K562 (cell line): Measurements from ENCODE around the gene CALR3. TPM values are rescaled to one million over a fixed set of nuclear protein-coding genes. Genes with fewer than 3 reads are reported as not detected.

Experiments used
- ATAC-seq: fragments of 200-7000 bp; cut with Tn5 transposase; 3 replicates; pipeline ENCODE4 v1.9.1; 2020; ENCODE audit warnings: moderate library complexity
- BruUV-seq: library from RNA; stranded (reverse); fragments of 400-500 nt; replicated peaks from 2 replicates; lab custom pipeline; 2021; lab: Mats Ljungman, UMichigan
- CTCF ChIA-PET: fragments of 300-600 bp; formaldehyde crosslinking; extraction: SDS; loops from one replicate; lab custom pipeline; 2021; ENCODE audit warnings: low intra/inter-chr PET ratio; lab: Yijun Ruan, JAX
- POLR2A ChIA-PET: fragments of 300-600, 350-650 bp; sonication (Branson Sonifier 250); formaldehyde crosslinking; extraction: SDS; loops from one replicate; lab custom pipeline; 2021; ENCODE audit warnings: antibody characterized with exemption, inconsistent platforms; lab: Yijun Ruan, JAX
- DNase-seq, 4 experiments: peaks; one replicate each; pipeline versions ENCODE4 v3.0.0 to v3.0.0-alpha.2; 2011 to 2018; ENCODE audit warnings: low spot score in 3 of 4, mixed read lengths in 3 of 4; ENCODE audit errors: extremely low read depth in 1 of 4
- FAIRE-seq: peaks from 2 replicates; lab custom pipeline; 2011; peaks lifted over from hg19 to GRCh38; lab: Jason Lieb, UNC
- H2AFZ ChIP-seq: 2 replicates; pipeline ENCODE4 v1.6.0; 2011; ENCODE audit warnings: low read depth, low read length, control low read depth, inconsistent platforms
- H3K27ac ChIP-seq: fragments of 200-600 bp; 3 replicates; pipeline ENCODE4 v1.8.0; 2011; ENCODE audit warnings: low read depth, mild to moderate bottlenecking, control low read depth, inconsistent platforms, low read length, moderate library complexity, mixed read lengths; ENCODE audit errors: extremely low read depth
- H3K27me3 ChIP-seq, 2 experiments: fragments of 300-600 bp in 1 of 2; 2 replicates in 1 of 2; 3 replicates in 1 of 2; pipeline versions ENCODE4 v1.6.0 to v1.8.0; 2011; ENCODE audit warnings: inconsistent platforms in 2 of 2, low read length in 2 of 2, mild to moderate bottlenecking in 1 of 2, mixed read lengths in 1 of 2, moderate library complexity in 1 of 2; ENCODE audit not compliant: control insufficient read depth in 2 of 2, insufficient read depth in 2 of 2
- H3K36me3 ChIP-seq: fragments of 300-600 bp; 3 replicates; pipeline ENCODE4 v1.8.0; 2011; ENCODE audit warnings: mild to moderate bottlenecking, low read length, inconsistent platforms; ENCODE audit not compliant: control insufficient read depth, insufficient read depth
- H3K4me1 ChIP-seq, 2 experiments: fragments of 200-600 bp in 1 of 2; replicated peaks in 1 of 2; 2 replicates in 1 of 2; 3 replicates in 1 of 2; pipeline versions ENCODE4 v1.5.1 to v1.8.0; 2011; ENCODE audit warnings: inconsistent platforms in 2 of 2, low read length in 2 of 2, mild to moderate bottlenecking in 1 of 2, mixed read lengths in 1 of 2, moderate library complexity in 1 of 2; ENCODE audit not compliant: control insufficient read depth in 2 of 2, insufficient read depth in 2 of 2
- H3K4me2 ChIP-seq: 2 replicates; pipeline ENCODE4 v1.6.1; 2011; ENCODE audit warnings: low read length, control low read depth, inconsistent platforms, mixed read lengths; ENCODE audit not compliant: insufficient read depth
- H3K4me3 ChIP-seq: fragments of 200-600 bp; sonication (generic), shearing (Covaris generic); 2 replicates; pipeline ENCODE4 v1.5.1; 2016; ENCODE audit warnings: control low read depth, inconsistent platforms
- H3K79me2 ChIP-seq: fragments of 200-600 bp; 3 replicates; pipeline ENCODE4 v1.8.0; 2011; ENCODE audit warnings: low read length, inconsistent platforms; ENCODE audit not compliant: control insufficient read depth, insufficient read depth
- H3K9ac ChIP-seq, 2 experiments: 2 replicates each; pipeline versions ENCODE4 v1.6.0 to v1.6.1; 2011; ENCODE audit warnings: low read depth in 2 of 2, low read length in 2 of 2, control low read depth in 1 of 2, inconsistent platforms in 1 of 2, mild to moderate bottlenecking in 1 of 2, mixed read lengths in 1 of 2; ENCODE audit not compliant: insufficient read depth in 1 of 2
- H3K9me1 ChIP-seq: one replicate; pipeline ENCODE4 v1.6.0; 2011; ENCODE audit warnings: inconsistent platforms, mild to moderate bottlenecking, low read length, moderate library complexity; ENCODE audit not compliant: control insufficient read depth, insufficient read depth
- H3K9me3 ChIP-seq: replicated peaks from 2 replicates; pipeline ENCODE4 v1.5.1; 2011; ENCODE audit warnings: low read depth, low read length, inconsistent platforms; ENCODE audit not compliant: control insufficient read depth, insufficient read depth
- H4K20me1 ChIP-seq: replicated peaks from 2 replicates; pipeline ENCODE4 v1.6.1; 2011; ENCODE audit warnings: low read length, inconsistent platforms, mixed read lengths; ENCODE audit not compliant: control insufficient read depth, insufficient read depth
- CBX8 ChIP-seq: fragments of 200-600 bp; sonication (generic); IDR thresholded peaks from 2 replicates; pipeline ENCODE4 v1.6.1; 2012; ENCODE audit warnings: borderline replicate concordance, mixed run types, low read depth, mild to moderate bottlenecking, moderate library complexity, mixed read lengths, low read length, control low read depth, inconsistent platforms; ENCODE audit not compliant: poor library complexity, severe bottlenecking; ENCODE audit errors: extremely low read depth
- CREBBP ChIP-seq: IDR thresholded peaks from one replicate; pipeline ENCODE4 v1.6.1; 2012; ENCODE audit warnings: low read depth, mild to moderate bottlenecking, control low read depth, inconsistent platforms, low read length
- EGR1 ChIP-seq: fragments of 450-650 bp; conservative IDR thresholded peaks from 2 replicates; pipeline ENCODE4 v1.6.1; 2017; ENCODE audit warnings: mild to moderate bottlenecking
- MYC ChIP-seq, 2 experiments: fragments of 250-450 bp in 1 of 2; sonication (Bioruptor Pico) in 1 of 2; IDR thresholded peaks; 2 replicates each; pipeline versions ENCODE4 v1.5.1 to v1.6.1; 2012 to 2021; ENCODE audit warnings: low read depth in 2 of 2, borderline replicate concordance in 1 of 2, improper control_type of control experiment in 1 of 2, low read length in 1 of 2, mild to moderate bottlenecking in 1 of 2, moderate library complexity in 1 of 2
- POLR2G ChIP-seq: fragments of 200-400 bp; formaldehyde crosslinking; IDR thresholded peaks from 2 replicates; pipeline ENCODE4 v1.6.1; 2017; ENCODE audit warnings: low read depth, mild to moderate bottlenecking, antibody characterized with exemption, low read length, moderate library complexity
- RAD21 ChIP-seq, 2 experiments: fragments of 250-450 bp in 1 of 2; fragments of 450-650 bp in 1 of 2; sonication (Bioruptor Pico) in 1 of 2; formaldehyde crosslinking in 1 of 2; IDR thresholded peaks in 1 of 2; conservative IDR thresholded peaks in 1 of 2; 2 replicates each; pipeline versions ENCODE4 v1.4.0 to v1.8.0; 2020 to 2022; ENCODE audit warnings: mild to moderate bottlenecking in 2 of 2, moderate library complexity in 1 of 2
- RBFOX2 ChIP-seq: fragments of 200-400 bp; formaldehyde crosslinking; IDR thresholded peaks from 2 replicates; pipeline ENCODE4 v1.6.1; 2017; ENCODE audit warnings: low read depth, mild to moderate bottlenecking, low read length, moderate library complexity
- RNF2 ChIP-seq: sonication (generic); IDR thresholded peaks from 2 replicates; pipeline ENCODE4 v1.6.1; 2016
- SIN3B ChIP-seq: fragments of 450-650 bp; IDR thresholded peaks from 2 replicates; pipeline ENCODE4 v1.6.1; 2017; ENCODE audit warnings: low read depth, mild to moderate bottlenecking, moderate library complexity
- SREBF1 ChIP-seq: fragments of 150-350 bp; IDR thresholded peaks from 2 replicates; pipeline ENCODE4 v1.6.1; 2014; ENCODE audit warnings: antibody characterized with exemption, low read depth, low read length, borderline replicate concordance
- SRSF1 ChIP-seq: fragments of 200-400 bp; formaldehyde crosslinking; IDR thresholded peaks from 2 replicates; pipeline ENCODE4 v1.6.1; 2017; ENCODE audit warnings: mild to moderate bottlenecking, low read depth, low read length, moderate library complexity
- TCF7 ChIP-seq: sonication (generic); IDR thresholded peaks from 2 replicates; pipeline ENCODE4 v1.6.1; 2016; ENCODE audit warnings: antibody characterized with exemption, borderline replicate concordance
- ZBTB7A ChIP-seq: IDR thresholded peaks from 2 replicates; pipeline ENCODE4 v1.6.1; 2011; ENCODE audit warnings: low read depth, mild to moderate bottlenecking, low read length, moderate library complexity, borderline replicate concordance; ENCODE audit not compliant: control insufficient read depth
- ZNF124 ChIP-seq: sonication (generic); formaldehyde crosslinking; IDR thresholded peaks from 2 replicates; pipeline ENCODE4 v1.8.1; 2022; ENCODE audit warnings: missing genetic modification reagents
- ZSCAN29 ChIP-seq: fragments of 450-650 bp; IDR thresholded peaks from 2 replicates; pipeline ENCODE4 v1.6.1; 2017
- WGBS: fragments of 100-300 bp; shearing (Covaris generic); methylation state at CpG from one replicate; pipeline ENCODE4 v1.1.6; 2016; ENCODE audit warnings: low coverage, mixed read lengths; ENCODE audit not compliant: insufficient coverage; ENCODE audit errors: missing lambda C conversion rate; 5-methylcytosine and 5-hydroxymethylcytosine counted together
- in situ Hi-C: fragments of 300-500 bp; cut with MboI; formaldehyde crosslinking; loops from 4 replicates; pipeline ENCODE4 v1.15.0; 2018; ENCODE audit warnings: inconsistent platforms, mixed read lengths
- intact Hi-C: fragments of 100-400 bp; cut with micrococcal nuclease; formaldehyde crosslinking; loops from 2 replicates; pipeline ENCODE4 v1.14.2; 2022
- polyA plus RNA-seq, 8 experiments: library from polyadenylated mRNA; depleted of rRNA in 4 of 8; stranded (reverse) in 5 of 8; unstranded in 3 of 8; fragments of >200 nt; fragmentation: Nextera tagmentation in 2 of 8; fragmentation: Illumina TruSeq in 1 of 8; extraction: Ambion mirVana in 2 of 8; extraction: Trizol in 1 of 8; gene quantifications; 2 replicates each; pipeline versions ENCODE4 v1.2.1 to v1.2.3, GENCODE V29; 2011 to 2014; ENCODE audit warnings: inconsistent platforms in 1 of 8, missing spikeins in 1 of 8
- total RNA-seq, 7 experiments: library from RNA; depleted of rRNA in 6 of 7; stranded (reverse); fragments of >200 nt in 6 of 7; fragmentation: Illumina TruSeq in 2 of 7; extraction: Trizol in 2 of 7; gene quantifications; 2 replicates each; pipeline versions ENCODE4 v1.2.1 to v1.2.3, GENCODE V29; 2011 to 2021; ENCODE audit warnings: low replicate concordance in 1 of 7

CALR3 gene
- total and polyA plus RNA-seq, 9 of the 15 experiments (the other 6 are each of a cell fraction or from before 2014, with no cell fraction given), result 0.15 to 0.41 (median 0.22) TPM; not detected in 4

- TF ChIP-seq SREBF1 (no peak), ZSCAN29 (no peak), CBX8 (no peak)
Measured at GRCh38 chr19:16536130-16536529, 40.2 kb upstream of the CALR3 start (continued).

- Histone ChIP-seq H4K20me1 (peaks cover 27% of the 10 kb centered on the region), H2AFZ (no peak overlapping the region), H3K4me2 (no peak overlapping the region), H3K36me3 (peaks cover 97% of the 10 kb centered on the region), H3K4me1 (peaks cover 0 to 17% of the 10 kb centered on the region in 2 experiments; a peak in 2 of 5 replicates), H3K9me1 (peaks cover 6% of the 10 kb centered on the region), H3K27ac (no peak overlapping the region), H3K79me2 (peaks cover 46% of the 10 kb centered on the region), H3K4me3 (no peak overlapping the region), H3K27me3 (no peaks in the 10 kb centered on the region; a peak in 1 of 5 replicates), H3K9me3 (no peaks in the 10 kb centered on the region; the same call in 1 of the 2 replicates), H3K9ac (no peak overlapping the region)
- POLR2A ChIA-PET, result interaction anchor here (1.9 kb wide), 1 partner anchor 13 kb away, joined by 9 read pairs; no protein-coding TSS in a partner anchor
- BruUV-seq, result no TSS peak
- 96% methylated on average over 8 of the region's 18 CpGs for WGBS
- CTCF ChIA-PET, result no interaction called here
- intact Hi-C loops (no loop called here), in situ Hi-C loops (no loop called here)
- no peak for TF ChIP-seq RAD21 (CRISPR knock-in tag; conservative IDR thresholded peaks at IDR 0.05 in 1 of 2, IDR thresholded peaks at IDR 0.05 in 1 of 2)
- TF ChIP-seq ZBTB7A, result no peak
- TF ChIP-seq MYC (IDR thresholded peaks at IDR 0.05; ENCODE audit: low read depth, low read length), result no peak
- TF ChIP-seq MYC (CRISPR knock-in tag; IDR thresholded peaks at IDR 0.05; ENCODE audit: borderline replicate concordance, low read depth), result no peak
- no peak for TF ChIP-seq EGR1
- no peak for TF ChIP-seq SRSF1
- TF ChIP-seq TCF7, result no peak
- no peak for TF ChIP-seq RNF2
- TF ChIP-seq POLR2G, result peak; percentile 48
- no peak for TF ChIP-seq ZNF124 (CRISPR knock-in tag)
- TF ChIP-seq SIN3B, result no peak
- TF ChIP-seq RBFOX2, result peak; percentile 42
- TF ChIP-seq CREBBP, result no peak
- DNase-seq (peak in 1 of 4 experiments; percentile 8), ATAC-seq (no peak), FAIRE-seq (no peak)
Measured at GRCh38 chr19:16535381-16535780, 39.4 kb upstream of the CALR3 start.
